Limb (tissue), 2 donors: ENCODE measurements around the gene DGKI.
A peak's percentile ranks its signal among the peaks of the same experiment; 100 is the strongest.
"Not testable (repeated sequence)": the region's sequence is repeated elsewhere in the genome, so short reads cannot be mapped to it uniquely, and the experiment has no call there.

ENCODE experiments used
- DNase-seq, 2 donors: peaks; one replicate each; pipeline ENCODE4 v3.0.0-alpha.2; 2016; ENCODE audit errors: extremely low spot score in 2 of 2

DGKI gene

GRCh38 chr7:137480401-137480800, 366.4 kb downstream of the DGKI start:
- no peak for DNase-seq

- DNase-seq: no peak
Measured at GRCh38 chr7:137476937-137477336, 369.8 kb downstream of the DGKI start.

DNA sequence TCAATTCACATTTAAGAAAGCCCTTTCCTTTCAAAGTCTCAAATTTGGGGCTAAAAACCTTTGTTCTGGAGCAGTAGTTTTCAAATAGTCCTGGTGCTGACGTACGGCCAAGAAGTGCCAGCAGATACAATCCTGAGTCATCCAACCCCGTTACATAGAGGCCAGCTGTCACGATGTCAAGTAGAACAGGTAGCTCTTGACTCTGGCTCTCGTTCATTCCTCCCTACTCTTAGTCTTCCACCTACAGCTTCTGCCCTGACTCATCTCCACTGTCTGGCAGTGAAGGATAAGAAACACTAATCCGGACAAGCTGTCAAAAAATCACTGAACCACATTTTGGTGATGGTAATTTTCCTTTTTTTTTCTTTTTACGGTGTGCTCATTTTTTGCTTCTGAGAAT, 370.8 kb downstream of the DGKI start:
- DNase-seq: no peak

DNA sequence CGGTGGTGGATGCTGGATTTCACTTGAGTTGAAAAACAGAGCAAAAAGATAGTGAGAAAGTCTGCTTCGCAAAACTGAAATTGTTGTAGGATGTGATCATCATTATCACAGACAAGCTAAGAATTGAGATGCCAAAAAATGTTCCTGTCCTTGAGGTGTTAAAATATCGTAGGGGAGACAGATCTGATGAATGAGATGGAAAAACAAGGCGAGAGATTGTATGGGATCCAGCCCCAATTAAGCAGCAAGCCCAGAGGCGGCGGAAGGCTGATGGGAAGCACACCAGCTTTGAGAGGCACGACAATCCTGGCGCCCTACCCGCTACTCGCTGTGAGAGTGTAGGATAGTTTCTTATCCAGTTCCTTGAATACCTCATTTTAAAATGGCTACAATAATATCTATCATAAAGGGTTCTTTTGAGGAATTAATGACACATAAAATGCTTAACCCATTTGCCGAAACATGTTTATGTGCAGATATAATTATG, 372.2 kb downstream of the DGKI start:
- no peak for DNase-seq

DNA sequence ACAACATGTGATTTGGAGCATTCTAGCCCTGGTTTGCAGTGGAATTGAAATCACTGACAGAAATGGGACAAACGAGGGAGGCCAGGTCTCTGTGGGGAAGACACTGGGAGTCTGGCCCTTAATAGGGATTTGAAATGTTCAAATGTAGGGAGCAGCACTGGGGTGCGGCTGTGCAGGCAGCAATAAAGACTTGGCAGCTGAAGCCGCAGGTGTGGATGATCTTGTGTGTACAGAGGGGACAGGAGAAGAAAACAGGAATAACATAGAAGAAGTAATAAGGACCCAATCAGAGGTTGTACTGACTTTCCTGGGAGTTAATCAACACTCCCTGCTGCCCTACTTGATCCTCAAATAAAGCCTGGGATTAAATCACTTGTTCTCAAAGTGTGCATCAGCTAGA, 375.6 kb downstream of the DGKI start:
- no peak for DNase-seq

DNA sequence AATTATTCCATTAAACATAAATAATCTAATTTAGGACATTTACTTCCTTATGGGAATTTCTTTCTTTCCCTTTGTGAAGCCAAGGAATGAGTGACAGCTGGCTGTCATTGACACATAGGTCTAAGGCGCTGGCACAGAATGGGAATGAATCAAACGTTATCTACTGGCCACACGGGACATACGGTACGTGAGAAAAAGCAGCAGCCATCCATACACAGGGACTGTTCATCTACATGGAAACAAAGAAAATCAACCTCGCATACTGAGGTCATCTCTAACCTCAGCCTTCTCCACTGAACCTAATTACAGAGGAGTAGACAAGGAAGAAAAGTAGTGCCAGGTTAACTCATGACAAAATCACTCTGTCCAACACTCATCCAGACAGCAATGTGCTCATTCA, 376.9 kb downstream of the DGKI start:
- DNase-seq: no peak

DNA sequence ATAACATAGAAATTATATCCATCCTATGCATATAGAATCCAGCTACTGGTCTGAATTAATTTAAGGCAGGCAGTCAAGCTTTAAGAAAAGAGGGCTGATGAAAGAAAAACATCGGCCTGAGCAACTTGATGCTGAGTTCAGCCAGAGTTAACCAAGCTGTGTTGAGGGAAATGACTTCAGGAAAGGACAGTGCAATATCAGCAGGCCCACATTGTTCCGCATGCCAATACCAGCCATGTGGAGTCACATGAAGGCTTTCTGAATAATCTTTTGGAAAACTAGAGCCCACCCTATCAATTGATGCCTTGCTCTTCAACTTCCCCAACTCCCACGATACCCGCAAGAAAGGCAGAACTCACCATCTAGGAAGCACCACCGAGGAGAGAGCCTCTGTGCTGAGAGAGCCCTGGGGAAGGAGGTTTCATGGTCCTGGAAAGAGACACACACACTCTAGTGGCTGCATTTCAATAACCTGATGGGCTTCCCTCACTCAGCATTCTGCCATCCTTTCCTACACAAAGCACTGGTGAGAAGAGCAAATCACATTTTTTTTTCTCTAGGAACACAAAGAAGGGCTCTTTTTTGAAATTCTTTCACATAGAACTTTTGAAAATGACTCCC, 377.5 kb downstream of the DGKI start:
- no peak for DNase-seq

DNA sequence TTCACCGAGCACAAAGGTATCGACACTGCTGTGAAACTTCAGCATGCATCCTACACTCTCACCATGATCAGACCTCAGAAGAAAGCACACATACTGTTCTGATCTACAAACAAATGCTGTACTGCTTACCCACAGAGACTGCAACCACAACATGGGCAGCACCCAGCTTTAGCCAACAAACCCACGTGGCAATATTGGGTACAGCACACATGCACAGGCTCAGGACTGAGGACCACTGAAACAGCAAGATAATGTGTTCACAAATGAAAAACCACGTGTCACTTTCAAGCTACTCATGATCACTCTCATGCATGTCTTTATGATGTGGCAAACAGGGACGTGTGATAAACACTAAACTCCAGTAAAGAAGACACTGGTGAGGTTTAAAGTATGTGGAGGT, 383.9 kb downstream of the DGKI start:
- no peak for DNase-seq

DNA sequence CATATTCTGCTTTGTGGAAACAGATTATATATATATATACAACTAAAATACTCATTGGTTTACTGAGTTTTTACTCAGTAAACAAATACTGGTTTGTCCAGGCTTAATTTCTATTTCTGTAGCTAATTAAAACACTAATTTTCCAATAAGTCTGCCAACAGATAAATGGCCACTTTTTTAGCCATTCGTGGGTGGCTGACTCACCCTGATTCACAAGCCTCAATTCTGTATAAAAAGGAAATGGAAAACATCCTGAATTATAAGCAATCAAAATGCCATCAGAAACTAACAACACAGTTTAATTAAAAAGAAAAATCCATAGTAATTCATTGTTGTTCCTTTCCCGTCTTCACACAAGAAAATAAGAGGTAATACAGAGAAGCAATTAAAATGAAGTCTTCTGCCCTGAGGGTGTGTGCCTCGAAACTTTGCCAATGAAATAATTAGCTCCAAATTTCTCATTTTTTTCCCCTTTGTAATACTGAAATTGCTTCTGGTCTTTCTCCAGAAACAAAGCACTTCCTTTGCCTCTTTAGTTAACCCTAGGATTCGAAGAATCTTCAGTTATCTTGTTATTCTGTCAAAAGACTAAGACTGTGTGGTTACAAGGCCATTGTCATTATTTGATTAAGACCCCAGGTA, 384.6 kb downstream of the DGKI start:
- no peak for DNase-seq

GRCh38 chr7:137458399-137458798, 388.4 kb downstream of the DGKI start:
- no peak for DNase-seq

DNA sequence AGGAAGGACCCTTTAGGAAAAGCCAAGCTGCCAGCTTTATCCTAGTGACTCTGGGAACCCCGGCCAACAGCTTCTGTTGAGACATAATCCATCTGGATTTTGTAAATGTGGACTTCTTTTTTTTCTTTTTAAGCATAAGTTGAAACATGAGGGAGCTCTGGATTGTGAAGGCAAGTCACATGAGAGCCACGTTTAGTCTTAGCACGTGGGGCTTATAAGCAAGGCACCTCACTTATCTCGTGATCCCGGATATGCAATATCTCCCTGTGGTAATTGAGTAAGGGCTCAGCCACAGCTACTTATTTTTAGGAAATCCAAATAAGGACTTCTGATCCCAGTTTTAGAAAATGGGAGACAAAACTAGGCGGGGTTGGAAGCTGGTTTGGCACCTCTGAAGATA, 392.0 kb downstream of the DGKI start:
- DNase-seq: no peak

GRCh38 chr7:137454246-137454724, 392.5 kb downstream of the DGKI start:
- peak in 1 of 2 donors; percentile 79 for DNase-seq

- DNase-seq: no peak
Measured at GRCh38 chr7:137453356-137453755, 393.4 kb downstream of the DGKI start.

GRCh38 chr7:137449016-137449415, 397.8 kb downstream of the DGKI start:
- DNase-seq: no peak

DNA sequence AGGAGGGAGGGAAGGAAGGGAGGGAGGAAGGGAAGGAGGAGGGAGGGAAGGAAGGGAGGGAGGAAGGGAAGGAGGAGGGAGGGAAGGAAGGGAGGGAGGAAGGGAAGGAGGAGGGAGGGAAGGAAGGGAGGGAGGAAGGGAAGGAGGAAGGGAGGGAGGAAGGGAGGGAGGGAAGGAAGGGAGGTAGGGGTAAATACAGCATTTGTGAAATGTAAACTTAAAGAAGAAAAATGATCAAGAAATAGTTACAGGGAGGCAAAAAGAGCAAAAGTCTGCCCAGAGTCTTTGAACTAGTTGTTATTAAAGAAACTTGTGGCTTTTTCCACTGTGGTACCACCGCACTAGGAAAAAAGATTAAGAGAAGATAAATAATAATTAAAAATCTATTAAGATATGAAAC, 398.2 kb downstream of the DGKI start:
- DNase-seq: not testable (repeated sequence)

GRCh38 chr7:137446025-137446424, 400.7 kb downstream of the DGKI start:
- DNase-seq: peak in 1 of 2 donors; percentile 76

GRCh38 chr7:137445268-137445667, 401.5 kb downstream of the DGKI start:
- DNase-seq: no peak

GRCh38 chr7:137443616-137444015, 403.2 kb downstream of the DGKI start:
- no peak for DNase-seq

DNA sequence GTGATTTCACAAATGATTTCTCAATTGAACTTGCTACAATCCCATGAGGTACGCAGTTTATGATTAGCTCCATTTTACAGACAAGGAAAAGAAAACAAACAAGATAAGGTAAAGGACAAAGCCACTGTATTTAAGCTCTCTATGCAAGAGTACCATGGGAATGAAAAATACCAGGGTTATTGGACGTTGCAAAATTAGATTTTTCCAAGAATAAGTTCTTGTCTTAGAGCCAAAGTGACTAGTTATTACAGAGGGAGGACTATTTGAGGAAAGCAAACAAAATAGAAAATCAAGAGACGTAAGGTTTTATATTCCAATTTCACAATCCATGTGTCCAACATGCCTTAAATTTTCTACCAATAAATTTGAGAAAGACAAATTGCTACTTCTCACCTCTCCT, 405.3 kb downstream of the DGKI start:
- no peak for DNase-seq

GRCh38 chr7:137439829-137440825, 406.6 kb downstream of the DGKI start:
- no peak for DNase-seq

DNA sequence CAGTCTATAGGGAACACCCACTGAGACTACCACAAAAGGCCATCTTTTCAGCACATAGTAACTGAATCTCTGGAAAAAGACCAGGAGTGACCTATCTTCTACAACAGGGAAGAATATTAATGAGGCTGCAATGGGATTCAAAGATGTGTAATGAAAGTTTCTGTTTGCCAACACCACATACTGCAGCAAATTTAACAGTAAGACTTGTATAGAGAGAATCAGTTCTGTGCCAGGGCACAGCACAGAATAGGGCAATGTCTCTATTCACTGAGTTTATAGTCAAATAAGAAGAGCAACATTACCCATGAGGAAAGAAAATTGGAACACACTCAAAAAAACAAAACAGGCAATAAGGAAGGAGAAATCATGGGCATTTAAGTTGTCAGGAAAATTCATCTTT, 411.8 kb downstream of the DGKI start:
- DNase-seq: no peak

DNA sequence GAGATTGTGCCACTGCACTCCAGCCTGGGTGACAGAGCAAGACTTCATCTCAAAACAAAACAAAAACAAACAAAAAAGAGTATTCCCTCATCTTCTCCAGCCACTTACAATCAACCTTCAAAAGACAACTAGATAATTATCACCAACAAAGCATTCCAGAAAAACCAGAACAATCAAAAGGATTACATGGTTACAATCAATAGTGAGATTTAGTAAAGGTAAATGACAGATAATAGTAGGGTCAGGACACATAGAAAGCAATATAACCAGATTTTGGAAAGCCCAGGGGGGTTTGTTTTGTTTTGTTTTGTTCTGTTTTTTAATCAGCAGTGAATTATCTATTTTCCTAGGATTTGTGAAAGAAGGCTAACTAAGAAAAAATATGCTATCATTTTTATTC, 412.2 kb downstream of the DGKI start:
- DNase-seq: no peak
